Ishikawa (cell line): Measurements from ENCODE around the gene ZDHHC12.
A peak's percentile ranks its signal among the peaks of the same experiment; 100 is the strongest.

Experiments
- EP300 ChIP-seq: IDR thresholded peaks from 2 replicates; pipeline ENCODE4 v1.6.1; 2012; ENCODE audit warnings: borderline replicate concordance
- RAD21 ChIP-seq: IDR thresholded peaks from 2 replicates; pipeline ENCODE4 v1.6.1; 2012; ENCODE audit warnings: low read depth
- TAF1 ChIP-seq: IDR thresholded peaks from 2 replicates; pipeline ENCODE4 v1.6.1; 2012; ENCODE audit warnings: low read depth, mild to moderate bottlenecking
- TF ChIP-seq, protein P1 (sequence below): IDR thresholded peaks from 2 replicates; pipeline ENCODE4 v1.6.1; 2012; ENCODE audit warnings: low read depth, mild to moderate bottlenecking
- TF ChIP-seq, protein P2 (sequence below): IDR thresholded peaks from 2 replicates; pipeline ENCODE4 v1.6.1; 2012

DNA sequence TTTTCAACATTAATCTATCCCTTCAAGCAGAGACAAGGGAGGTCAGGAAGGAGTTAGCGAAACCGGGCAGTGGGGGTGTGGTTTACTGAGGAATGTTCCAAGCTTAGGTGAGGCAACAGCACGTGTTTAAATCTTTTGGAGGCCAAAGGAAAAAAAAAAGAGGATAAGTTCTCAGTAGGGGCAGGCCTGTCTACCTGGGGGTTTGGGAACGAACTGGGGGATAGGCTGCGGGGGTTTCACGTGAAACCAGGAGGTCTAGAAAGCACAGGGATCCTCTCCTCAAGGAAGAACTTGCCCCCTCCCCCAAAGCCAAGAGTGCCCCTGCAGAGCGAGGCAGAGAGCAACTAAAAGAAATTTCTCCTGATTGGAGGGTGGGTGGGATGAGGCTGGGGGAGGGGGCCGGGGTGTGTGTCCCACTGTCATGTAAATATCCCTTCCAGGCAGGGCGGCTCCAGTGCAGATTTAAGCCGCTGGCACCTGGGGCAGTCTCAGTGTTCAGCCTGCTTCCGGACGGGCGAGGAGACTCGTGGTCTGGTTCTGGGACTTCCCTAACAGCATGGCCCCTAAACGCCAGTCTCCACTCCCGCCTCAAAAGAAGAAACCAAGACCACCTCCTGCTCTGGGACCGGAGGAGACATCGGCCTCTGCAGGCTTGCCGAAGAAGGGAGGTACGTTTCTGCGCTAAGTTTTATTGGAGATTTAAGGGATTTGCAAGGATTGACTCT, 40.4 kb downstream of the ZDHHC12 start:
- TF ChIP-seq, protein P1, sequence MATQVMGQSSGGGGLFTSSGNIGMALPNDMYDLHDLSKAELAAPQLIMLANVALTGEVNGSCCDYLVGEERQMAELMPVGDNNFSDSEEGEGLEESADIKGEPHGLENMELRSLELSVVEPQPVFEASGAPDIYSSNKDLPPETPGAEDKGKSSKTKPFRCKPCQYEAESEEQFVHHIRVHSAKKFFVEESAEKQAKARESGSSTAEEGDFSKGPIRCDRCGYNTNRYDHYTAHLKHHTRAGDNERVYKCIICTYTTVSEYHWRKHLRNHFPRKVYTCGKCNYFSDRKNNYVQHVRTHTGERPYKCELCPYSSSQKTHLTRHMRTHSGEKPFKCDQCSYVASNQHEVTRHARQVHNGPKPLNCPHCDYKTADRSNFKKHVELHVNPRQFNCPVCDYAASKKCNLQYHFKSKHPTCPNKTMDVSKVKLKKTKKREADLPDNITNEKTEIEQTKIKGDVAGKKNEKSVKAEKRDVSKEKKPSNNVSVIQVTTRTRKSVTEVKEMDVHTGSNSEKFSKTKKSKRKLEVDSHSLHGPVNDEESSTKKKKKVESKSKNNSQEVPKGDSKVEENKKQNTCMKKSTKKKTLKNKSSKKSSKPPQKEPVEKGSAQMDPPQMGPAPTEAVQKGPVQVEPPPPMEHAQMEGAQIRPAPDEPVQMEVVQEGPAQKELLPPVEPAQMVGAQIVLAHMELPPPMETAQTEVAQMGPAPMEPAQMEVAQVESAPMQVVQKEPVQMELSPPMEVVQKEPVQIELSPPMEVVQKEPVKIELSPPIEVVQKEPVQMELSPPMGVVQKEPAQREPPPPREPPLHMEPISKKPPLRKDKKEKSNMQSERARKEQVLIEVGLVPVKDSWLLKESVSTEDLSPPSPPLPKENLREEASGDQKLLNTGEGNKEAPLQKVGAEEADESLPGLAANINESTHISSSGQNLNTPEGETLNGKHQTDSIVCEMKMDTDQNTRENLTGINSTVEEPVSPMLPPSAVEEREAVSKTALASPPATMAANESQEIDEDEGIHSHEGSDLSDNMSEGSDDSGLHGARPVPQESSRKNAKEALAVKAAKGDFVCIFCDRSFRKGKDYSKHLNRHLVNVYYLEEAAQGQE = no peak
- TF ChIP-seq RAD21 (no peak), EP300 (no peak), TAF1 (no peak; the same call in 1 of the 2 replicates)
- TF ChIP-seq, protein P2, sequence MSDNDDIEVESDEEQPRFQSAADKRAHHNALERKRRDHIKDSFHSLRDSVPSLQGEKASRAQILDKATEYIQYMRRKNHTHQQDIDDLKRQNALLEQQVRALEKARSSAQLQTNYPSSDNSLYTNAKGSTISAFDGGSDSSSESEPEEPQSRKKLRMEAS = peak; percentile 93
